Suprapubic skin (tissue), 4 donors: ENCODE results near the gene TUBB2A.

ENCODE experiments used
- EP300 ChIP-seq: sonication (generic); formaldehyde crosslinking; IDR thresholded peaks from one replicate; pipeline ENCODE4 v1.6.1; 2017; ENCODE audit warnings: antibody characterized with exemption
- POLR2A ChIP-seq, 2 donors: fragments of 450-650 bp; IDR thresholded peaks; one replicate each; pipeline ENCODE4 v1.6.1; 2017; ENCODE audit warnings: antibody characterized with exemption in 2 of 2, mild to moderate bottlenecking in 2 of 2, moderate library complexity in 2 of 2
- POLR2AphosphoS5 ChIP-seq, 3 donors: sonication (generic); formaldehyde crosslinking; IDR thresholded peaks; one replicate each; pipeline ENCODE4 v1.6.1; 2017; ENCODE audit warnings: antibody characterized with exemption in 3 of 3
- TF ChIP-seq, protein P1 (sequence below), 2 donors: fragments of 200-600 bp in 1 of 2; fragments of 450-650 bp in 1 of 2; sonication (generic) in 1 of 2; IDR thresholded peaks; one replicate each; pipeline ENCODE4 v1.5.1; 2016 to 2019; ENCODE audit warnings: antibody characterized with exemption in 2 of 2, mild to moderate bottlenecking in 1 of 2, moderate library complexity in 1 of 2

DNA sequence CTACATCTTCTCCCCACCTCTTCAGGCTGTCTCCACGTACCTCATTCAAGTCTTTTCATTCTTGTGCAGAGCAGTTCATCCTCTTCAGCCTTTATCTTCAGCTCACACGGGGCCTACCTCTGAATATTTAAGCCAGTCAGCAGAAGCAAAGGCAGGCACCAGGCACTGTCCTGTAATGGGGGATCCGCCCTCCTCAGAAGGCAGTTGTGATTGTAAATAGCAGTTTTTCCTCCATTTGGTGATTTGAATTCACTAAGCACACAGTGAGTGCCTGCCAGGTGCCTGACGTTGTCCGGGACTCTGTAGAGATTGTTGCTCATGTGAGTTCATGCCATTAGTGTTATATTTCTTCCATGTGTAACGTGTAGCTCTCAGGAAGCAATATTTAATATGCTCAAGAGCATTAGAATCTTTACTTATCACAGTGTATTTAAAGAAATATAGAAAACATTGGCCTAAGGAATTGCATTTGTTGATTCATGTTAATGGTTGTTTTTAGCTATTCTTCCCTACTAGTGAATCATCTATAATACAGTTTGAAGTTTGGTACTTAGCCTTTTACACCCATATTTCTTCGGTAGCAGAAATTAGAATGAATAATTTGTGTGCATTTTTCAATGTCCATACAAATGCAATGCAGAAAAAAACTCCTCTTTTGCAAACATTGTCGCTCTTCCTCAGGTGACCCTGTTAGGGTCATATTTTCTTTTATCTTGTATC, 20.9 kb downstream of the TUBB2A start:
- TF ChIP-seq, protein P1, sequence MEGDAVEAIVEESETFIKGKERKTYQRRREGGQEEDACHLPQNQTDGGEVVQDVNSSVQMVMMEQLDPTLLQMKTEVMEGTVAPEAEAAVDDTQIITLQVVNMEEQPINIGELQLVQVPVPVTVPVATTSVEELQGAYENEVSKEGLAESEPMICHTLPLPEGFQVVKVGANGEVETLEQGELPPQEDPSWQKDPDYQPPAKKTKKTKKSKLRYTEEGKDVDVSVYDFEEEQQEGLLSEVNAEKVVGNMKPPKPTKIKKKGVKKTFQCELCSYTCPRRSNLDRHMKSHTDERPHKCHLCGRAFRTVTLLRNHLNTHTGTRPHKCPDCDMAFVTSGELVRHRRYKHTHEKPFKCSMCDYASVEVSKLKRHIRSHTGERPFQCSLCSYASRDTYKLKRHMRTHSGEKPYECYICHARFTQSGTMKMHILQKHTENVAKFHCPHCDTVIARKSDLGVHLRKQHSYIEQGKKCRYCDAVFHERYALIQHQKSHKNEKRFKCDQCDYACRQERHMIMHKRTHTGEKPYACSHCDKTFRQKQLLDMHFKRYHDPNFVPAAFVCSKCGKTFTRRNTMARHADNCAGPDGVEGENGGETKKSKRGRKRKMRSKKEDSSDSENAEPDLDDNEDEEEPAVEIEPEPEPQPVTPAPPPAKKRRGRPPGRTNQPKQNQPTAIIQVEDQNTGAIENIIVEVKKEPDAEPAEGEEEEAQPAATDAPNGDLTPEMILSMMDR (IDR thresholded peaks at IDR 0.05) = no peak
- TF ChIP-seq POLR2A (IDR thresholded peaks at IDR 0.05) (no peak), EP300 (no peak), POLR2AphosphoS5 (IDR thresholded peaks at IDR 0.05) (no peak)
